Muscle layer of duodenum (tissue), 2 donors: ENCODE results near the gene RBM4B.

Source experiments
- H3K27ac ChIP-seq: one replicate; pipeline ENCODE4 v1.7.0; 2013; ENCODE audit warnings: mild to moderate bottlenecking, low read length
- H3K27me3 ChIP-seq: one replicate; pipeline ENCODE4 v1.7.0; 2013; ENCODE audit warnings: low read depth, mild to moderate bottlenecking, control low read depth, low read length
- H3K36me3 ChIP-seq, 2 donors: one replicate each; pipeline ENCODE4 v1.7.0; 2013; ENCODE audit warnings: low read length in 2 of 2, control low read depth in 1 of 2, mild to moderate bottlenecking in 1 of 2; ENCODE audit not compliant: insufficient read depth in 2 of 2, control insufficient read depth in 1 of 2
- H3K4me1 ChIP-seq, 2 donors: one replicate each; pipeline ENCODE4 v1.7.0; 2013; ENCODE audit warnings: low read length in 2 of 2, mild to moderate bottlenecking in 2 of 2, control low read depth in 1 of 2, moderate library complexity in 1 of 2; ENCODE audit not compliant: insufficient read depth in 2 of 2, control insufficient read depth in 1 of 2
- H3K4me3 ChIP-seq, 2 donors: one replicate each; pipeline ENCODE4 v1.7.0; 2013; ENCODE audit warnings: low read length in 2 of 2, low read depth in 1 of 2, mild to moderate bottlenecking in 1 of 2
- H3K9me3 ChIP-seq, 2 donors: one replicate each; pipeline ENCODE4 v1.7.0; 2013; ENCODE audit warnings: low read length in 2 of 2, control low read depth in 1 of 2, mild to moderate bottlenecking in 1 of 2; ENCODE audit not compliant: control insufficient read depth in 1 of 2
- donor health status: healthy.

The RBM4B gene

DNA sequence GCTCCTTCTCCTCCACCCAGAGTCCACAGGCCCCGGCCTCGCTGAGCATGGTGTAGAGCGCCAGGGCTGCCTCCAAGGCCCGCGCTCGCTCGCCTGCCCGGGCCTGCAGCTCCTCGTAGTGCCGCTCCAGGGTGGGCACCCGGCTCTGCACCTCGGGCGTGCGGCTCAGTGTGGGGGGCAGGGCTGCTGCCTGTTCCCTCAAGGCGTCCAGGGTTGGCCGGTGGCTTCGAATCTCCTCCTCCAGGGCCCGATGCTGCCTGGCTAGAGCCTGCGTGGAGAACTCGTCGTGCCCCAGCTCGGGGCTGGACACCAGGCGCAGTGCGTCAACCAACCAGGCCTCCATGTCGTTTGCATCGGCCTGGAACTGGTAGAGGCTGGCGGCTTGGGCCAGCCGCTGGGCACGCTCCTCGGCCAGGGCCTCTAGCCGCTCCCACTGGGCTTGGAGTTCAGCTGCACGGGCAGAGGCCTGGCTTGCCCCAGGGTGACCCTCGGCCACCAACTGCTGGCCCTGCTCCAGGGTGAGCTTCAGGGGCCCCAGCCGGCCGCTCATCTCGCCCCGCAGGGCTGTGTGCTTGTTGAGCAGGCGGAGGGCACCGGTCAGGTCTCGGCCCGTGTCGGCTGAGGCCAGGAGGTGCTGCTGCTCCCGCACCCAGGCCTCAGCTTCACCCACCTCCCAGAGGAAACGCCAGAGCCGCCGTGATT, 27.1 kb upstream of the RBM4B start:
- H3K27ac ChIP-seq: no peak overlapping the region
- peaks cover 0 to 22% of the 10 kb centered on the region in 2 donors for H3K36me3 ChIP-seq

DNA sequence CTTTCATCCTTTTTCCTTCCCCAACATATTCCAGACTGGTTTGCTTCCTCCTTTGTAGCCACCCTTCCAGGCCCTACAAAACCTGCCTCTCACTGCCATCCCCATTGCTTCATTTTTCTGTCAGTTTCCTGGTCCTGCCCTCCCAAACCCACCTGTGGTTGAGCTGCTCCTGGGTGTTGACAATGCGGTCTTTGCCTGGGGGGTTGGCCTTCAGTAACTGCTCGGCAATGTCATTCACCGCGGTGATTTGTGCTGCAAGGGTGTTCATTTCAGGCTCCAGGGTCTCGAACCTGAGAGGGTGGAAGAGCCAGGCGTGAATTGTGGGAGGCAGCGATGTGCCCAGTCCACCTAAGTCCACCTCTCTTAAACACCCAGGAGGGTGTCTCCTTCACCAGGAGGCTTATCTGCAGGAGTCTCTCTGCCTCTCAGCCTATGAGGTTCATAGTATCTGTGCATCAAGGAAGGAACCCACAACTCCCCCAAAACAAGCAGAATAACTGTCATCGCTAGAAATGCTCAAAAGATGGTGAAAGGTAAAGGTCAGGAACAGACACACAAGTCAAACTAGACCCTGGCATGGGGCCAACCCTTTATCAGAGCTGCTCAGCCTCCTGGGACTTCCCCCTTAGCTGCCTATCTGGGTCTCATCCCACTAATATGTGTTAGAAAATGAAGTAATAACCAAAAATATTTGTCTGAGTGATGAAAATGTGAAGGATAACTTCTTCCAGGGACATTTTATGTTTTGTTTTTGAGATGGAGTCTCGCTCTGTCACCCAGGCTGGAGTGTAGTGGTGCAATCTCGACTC, 23.9 kb upstream of the RBM4B start:
- H3K27me3 ChIP-seq: no peaks in the 10 kb centered on the region
- peaks cover 0 to 12% of the 10 kb centered on the region in 2 donors for H3K9me3 ChIP-seq
- H3K27ac ChIP-seq: no peak overlapping the region
- H3K4me3 ChIP-seq: no peak overlapping the region
- H3K4me1 ChIP-seq: no peaks in the 10 kb centered on the region
- H3K36me3 ChIP-seq: peaks cover 0 to 38% of the 10 kb centered on the region in 2 donors

More for the DNA sequence above, 27.1 kb upstream of the RBM4B start:
- Histone ChIP-seq H3K27me3 (no peaks in the 10 kb centered on the region), H3K4me1 (no peaks in the 10 kb centered on the region), H3K4me3 (no peak overlapping the region), H3K9me3 (peaks cover 0 to under 1% of the 10 kb centered on the region in 2 donors)

DNA sequence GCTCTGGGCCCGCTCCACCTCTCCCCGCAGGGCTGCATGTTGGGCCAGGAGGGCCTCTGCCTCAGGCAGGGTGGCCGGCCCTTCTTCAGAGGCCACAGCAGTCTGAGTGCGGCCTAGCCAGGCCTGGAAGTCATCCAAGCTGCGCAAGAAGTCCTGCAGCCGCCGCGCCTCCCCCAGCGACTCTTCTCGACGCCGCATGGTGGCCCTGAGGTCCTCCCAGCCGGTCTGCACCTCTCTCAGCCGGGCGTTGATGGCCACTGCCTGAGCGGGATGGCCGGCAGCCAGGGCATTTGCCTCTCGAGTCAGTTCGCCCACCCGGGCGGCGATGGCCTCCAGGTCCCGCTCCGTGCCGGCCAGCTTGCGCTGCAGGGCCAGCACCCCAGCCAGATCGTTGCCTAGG, 23.1 kb upstream of the RBM4B start:
- H3K27me3 ChIP-seq: no peaks in the 10 kb centered on the region
- H3K9me3 ChIP-seq: peaks cover 0 to 12% of the 10 kb centered on the region in 2 donors
- no peak overlapping the region for H3K27ac ChIP-seq
- no peaks in the 10 kb centered on the region for H3K4me1 ChIP-seq
- peaks cover 0 to 36% of the 10 kb centered on the region in 2 donors for H3K36me3 ChIP-seq
- no peak overlapping the region for H3K4me3 ChIP-seq

DNA sequence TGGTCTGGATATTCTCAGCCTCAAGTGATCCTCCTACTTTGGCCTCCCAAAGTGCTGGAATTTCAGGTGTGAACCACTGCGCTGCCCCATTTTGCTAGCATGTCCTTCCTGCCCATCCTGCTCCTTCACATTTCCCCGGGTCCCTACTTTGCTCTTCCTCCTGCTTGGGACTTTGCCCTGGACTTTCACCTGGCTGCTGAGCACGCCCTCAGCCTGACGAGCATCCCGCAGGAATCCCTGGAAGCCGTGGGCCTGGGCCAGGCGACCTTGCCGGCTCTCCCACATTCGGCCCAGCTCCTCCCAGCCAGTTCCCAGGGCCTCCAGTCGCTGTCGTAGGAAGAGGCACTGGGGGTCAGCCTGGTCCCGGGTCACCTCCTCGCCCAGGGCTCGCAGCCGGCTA, 22.6 kb upstream of the RBM4B start:
- H3K9me3 ChIP-seq: peaks cover 0 to 12% of the 10 kb centered on the region in 2 donors
- no peaks in the 10 kb centered on the region for H3K27me3 ChIP-seq
- H3K36me3 ChIP-seq: peaks cover 0 to 32% of the 10 kb centered on the region in 2 donors
- H3K4me1 ChIP-seq: no peaks in the 10 kb centered on the region
- H3K27ac ChIP-seq: no peak overlapping the region
- no peak overlapping the region for H3K4me3 ChIP-seq

DNA sequence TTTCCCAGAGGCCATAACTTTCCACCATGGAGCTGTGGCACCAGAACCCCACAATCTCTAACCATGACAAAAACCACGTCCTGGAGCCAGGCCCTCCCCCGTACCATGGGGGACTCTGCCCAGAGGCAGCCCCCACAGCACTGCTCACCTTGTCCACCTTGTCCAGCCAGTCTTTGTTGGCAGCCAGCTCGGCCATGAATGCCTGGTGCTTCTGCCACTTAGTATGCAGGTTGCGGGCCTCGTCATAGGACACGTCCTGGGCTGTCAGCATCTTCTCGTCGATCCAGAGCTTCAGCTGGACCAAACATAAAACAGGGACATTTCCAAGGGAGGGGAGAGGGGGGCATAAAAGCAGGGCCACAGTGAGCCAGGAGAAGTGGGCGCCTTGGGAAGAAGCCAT, 20.8 kb upstream of the RBM4B start:
- H3K27me3 ChIP-seq: no peaks in the 10 kb centered on the region
- H3K9me3 ChIP-seq: peaks cover 0 to 12% of the 10 kb centered on the region in 2 donors
- H3K36me3 ChIP-seq: peaks cover 0 to 22% of the 10 kb centered on the region in 2 donors
- H3K4me1 ChIP-seq: no peaks in the 10 kb centered on the region
- H3K27ac ChIP-seq: no peak overlapping the region
- H3K4me3 ChIP-seq: no peak overlapping the region

DNA sequence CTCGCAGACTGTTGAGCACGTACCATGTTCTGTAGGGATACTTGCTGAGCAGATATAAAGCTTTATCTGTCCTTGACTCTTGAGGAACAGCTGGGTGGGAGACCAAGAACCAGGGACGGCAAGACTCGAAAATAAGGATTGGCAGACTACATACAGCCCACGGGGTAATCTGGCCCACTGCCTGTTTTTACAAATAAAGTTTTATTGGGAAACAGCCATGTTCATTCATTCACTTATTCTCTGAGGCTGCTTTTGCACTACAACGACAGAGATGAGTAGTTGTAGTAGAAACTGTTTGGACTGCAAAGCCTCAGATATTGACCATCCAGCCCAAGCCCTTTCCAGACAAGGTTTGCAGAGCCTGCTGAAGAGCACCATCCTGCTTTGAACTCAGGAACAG, 20.3 kb upstream of the RBM4B start:
- H3K9me3 ChIP-seq: peaks cover 0 to 12% of the 10 kb centered on the region in 2 donors
- peaks cover 0 to 22% of the 10 kb centered on the region in 2 donors for H3K36me3 ChIP-seq
- no peak overlapping the region for H3K4me3 ChIP-seq
- no peaks in the 10 kb centered on the region for H3K4me1 ChIP-seq
- no peak overlapping the region for H3K27ac ChIP-seq
- no peaks in the 10 kb centered on the region for H3K27me3 ChIP-seq

DNA sequence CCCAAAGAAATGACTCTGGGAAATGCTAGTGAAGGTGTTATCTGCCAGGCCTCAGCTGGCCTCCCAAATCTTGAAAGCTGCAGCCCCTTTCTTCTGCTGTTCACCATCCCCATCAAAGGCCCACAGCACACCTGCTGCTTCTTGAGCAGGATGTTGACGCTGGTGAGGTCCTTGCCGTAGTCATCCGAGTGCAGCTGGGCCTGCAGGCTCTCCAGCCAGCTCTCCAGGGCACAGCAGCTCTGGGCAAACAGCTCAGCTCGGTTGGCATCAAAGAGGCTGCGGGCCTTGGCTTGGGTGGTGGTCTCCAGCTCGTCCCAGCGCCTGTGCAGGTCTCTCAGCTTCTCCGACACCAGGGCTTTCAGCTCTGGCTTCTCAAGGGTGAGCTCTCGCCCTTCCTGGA, 18.5 kb upstream of the RBM4B start:
- Histone ChIP-seq H3K27me3 (no peaks in the 10 kb centered on the region), H3K4me1 (no peaks in the 10 kb centered on the region), H3K9me3 (peaks cover 0 to 12% of the 10 kb centered on the region in 2 donors), H3K27ac (no peak overlapping the region), H3K36me3 (peaks cover 0 to 26% of the 10 kb centered on the region in 2 donors), H3K4me3 (no peak overlapping the region)

DNA sequence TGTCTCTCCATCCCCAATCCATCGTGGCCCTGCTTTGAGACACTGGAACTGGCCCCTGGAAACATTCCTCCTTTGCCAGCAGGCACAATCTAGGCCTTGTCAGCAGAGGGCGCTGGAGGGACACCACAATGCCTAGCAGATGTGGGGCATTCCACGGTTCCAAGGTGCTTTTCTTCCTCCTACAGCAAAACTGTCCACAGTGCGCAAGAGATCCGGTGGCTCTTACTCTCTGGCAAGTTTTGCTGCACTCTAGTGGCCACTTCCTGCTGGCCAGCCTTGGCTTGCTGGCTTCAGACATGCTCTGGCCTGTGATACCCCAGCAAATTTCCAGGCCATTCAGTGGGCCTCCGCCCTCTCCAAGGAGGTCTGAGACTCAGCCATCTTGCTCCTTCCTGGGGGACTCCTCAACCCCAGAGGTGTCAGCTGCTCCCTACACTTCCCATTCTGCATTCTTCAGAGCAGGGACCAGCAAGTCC, 17.1 kb upstream of the RBM4B start:
- peaks cover 0 to 19% of the 10 kb centered on the region in 2 donors for H3K36me3 ChIP-seq
- no peaks in the 10 kb centered on the region for H3K27me3 ChIP-seq
- no peak overlapping the region for H3K27ac ChIP-seq
- H3K9me3 ChIP-seq: peaks cover 0 to 11% of the 10 kb centered on the region in 2 donors
- no peak overlapping the region for H3K4me3 ChIP-seq
- H3K4me1 ChIP-seq: no peaks in the 10 kb centered on the region

DNA sequence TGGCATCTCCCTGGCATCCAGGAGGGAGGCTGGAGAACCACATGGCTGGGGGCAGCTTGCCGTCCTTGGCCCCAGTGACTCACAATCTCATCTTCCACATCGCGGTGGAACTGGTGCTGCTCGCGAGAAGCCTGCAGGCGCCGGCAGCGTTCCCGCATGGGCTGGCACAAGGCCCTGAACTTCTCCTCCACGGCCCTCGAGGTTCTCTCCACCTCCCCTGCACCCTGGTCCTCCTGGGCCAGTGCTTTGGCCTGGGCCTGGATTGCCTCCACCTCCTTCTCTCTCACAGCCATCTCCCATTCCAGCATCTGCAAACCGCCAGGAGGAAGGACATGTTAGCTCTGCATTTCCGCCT, 16.3 kb upstream of the RBM4B start:
- no peak overlapping the region for H3K27ac ChIP-seq
- no peak overlapping the region for H3K4me3 ChIP-seq
- H3K4me1 ChIP-seq: no peaks in the 10 kb centered on the region
- H3K27me3 ChIP-seq: no peaks in the 10 kb centered on the region
- H3K9me3 ChIP-seq: peaks cover 0 to 4% of the 10 kb centered on the region in 2 donors
- H3K36me3 ChIP-seq: peaks cover 0 to 12% of the 10 kb centered on the region in 2 donors

DNA sequence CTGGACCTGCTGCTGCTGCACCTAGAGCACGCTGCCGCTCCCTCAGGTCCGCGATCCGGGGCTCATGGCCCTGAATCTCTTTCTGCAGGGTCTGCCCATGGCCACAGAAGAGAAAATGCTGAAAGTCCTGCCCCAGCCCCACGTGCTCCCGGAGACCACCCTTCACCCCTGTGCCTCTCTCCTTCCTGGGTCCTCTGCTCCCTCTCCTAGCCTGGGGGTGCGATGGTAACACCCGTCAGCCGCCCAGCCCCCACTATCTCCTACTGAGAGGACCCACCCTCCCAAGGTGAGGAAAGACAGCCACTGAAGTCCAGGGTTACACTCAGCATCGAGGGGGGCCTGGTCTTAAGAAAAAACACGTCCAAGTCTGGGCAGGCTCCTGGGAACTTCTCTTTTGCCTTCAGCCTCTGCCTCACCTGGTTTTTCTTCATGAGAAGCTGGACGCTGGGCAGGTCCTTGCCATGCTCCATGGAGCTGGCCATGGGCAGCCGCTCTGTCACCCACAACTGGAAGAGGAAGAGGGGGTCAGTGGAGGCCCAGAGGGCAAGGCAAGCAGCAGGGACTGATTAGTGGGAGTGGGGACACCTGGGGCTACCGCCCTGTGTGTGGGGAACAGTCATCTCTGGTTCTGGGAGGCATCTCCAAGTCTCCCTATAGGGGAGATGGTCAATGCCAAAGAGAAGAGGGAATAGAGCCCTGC, 15.8 kb upstream of the RBM4B start:
- no peak overlapping the region for H3K4me3 ChIP-seq
- peaks cover 0 to 7% of the 10 kb centered on the region in 2 donors for H3K36me3 ChIP-seq
- H3K27ac ChIP-seq: no peak overlapping the region
- no peaks in the 10 kb centered on the region for H3K27me3 ChIP-seq
- H3K4me1 ChIP-seq: no peaks in the 10 kb centered on the region
- H3K9me3 ChIP-seq: peaks cover 0 to 4% of the 10 kb centered on the region in 2 donors

DNA sequence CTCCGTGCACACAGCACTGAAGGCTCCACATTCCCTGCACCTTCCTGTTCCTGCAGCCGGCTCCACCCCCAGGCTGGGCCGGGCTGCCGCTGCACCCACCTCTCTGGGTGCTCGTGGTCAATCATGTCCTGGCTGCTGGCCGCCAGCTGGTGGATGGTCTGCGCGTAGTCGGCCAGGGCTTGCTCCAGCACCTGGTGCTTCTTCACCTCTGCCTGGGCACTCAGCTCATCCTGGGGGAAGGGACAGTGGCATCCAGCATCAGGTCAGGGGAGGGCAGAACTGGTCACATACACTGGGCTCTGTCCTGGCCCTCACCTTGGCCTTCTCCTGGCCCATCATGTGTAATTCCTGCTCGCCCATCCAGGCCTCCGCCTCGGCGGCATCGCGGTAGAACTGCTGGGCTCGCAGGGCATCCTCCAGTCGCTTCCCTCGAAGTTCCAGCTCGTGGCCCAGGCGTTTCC, 15.2 kb upstream of the RBM4B start:
- Histone ChIP-seq H3K27ac (no peak overlapping the region), H3K36me3 (peaks cover 0 to 4% of the 10 kb centered on the region in 2 donors), H3K4me1 (no peaks in the 10 kb centered on the region), H3K4me3 (no peak overlapping the region), H3K27me3 (no peaks in the 10 kb centered on the region), H3K9me3 (no peaks in the 10 kb centered on the region)
